Stimulated activated CD8-positive, alpha-beta memory T cell treated with anti-CD3 and anti-CD28 coated beads, Interleukin-15, amount 100 ng/mL, for 48 hours (primary cell): ENCODE data around the gene RAPSN.

ENCODE experiments used
- DNase-seq, 2 donors: peaks; one replicate each; pipeline ENCODE4 v3.0.0-alpha.2; 2020; ENCODE audit warnings: low read depth in 2 of 2

Gene RAPSN

GRCh38 chr11:47434011-47434786 is 14.7 kb downstream of the RAPSN start:
- DNase-seq, result no peak

- no peak for DNase-seq
Measured at GRCh38 chr11:47433157-47433556, 15.8 kb downstream of the RAPSN start.

- DNase-seq, result no peak
Measured at GRCh38 chr11:47431356-47432083, 17.4 kb downstream of the RAPSN start.

- DNase-seq, result no peak
Measured at GRCh38 chr11:47430524-47430923, 18.4 kb downstream of the RAPSN start.

GRCh38 chr11:47426062-47426956 is 22.6 kb downstream of the RAPSN start, which contains the start of gene PSMC3:
PSMC3 (minus strand) TSS chr11:47426439; CDS start chr11:47426279, 160 bp downstream.
- peak; percentile 97 to 98 for DNase-seq

GRCh38 chr11:47425611-47426010 is 23.3 kb downstream of the RAPSN start:
- DNase-seq, result no peak

- DNase-seq, result no peak
Measured at GRCh38 chr11:47418454-47419259, 30.3 kb downstream of the RAPSN start.

- no peak for DNase-seq
Measured at GRCh38 chr11:47417712-47418111, 31.2 kb downstream of the RAPSN start.

- DNase-seq, result no peak
Measured at GRCh38 chr11:47415949-47416472, 32.9 kb downstream of the RAPSN start.

- no peak for DNase-seq
Measured at GRCh38 chr11:47415091-47415854, 33.7 kb downstream of the RAPSN start.

GRCh38 chr11:47414685-47415070 is 34.3 kb downstream of the RAPSN start:
- DNase-seq, result no peak

- DNase-seq, result no peak
Measured at GRCh38 chr11:47413908-47414684, 34.8 kb downstream of the RAPSN start.

- DNase-seq, result no peak
Measured at GRCh38 chr11:47413351-47413750, 35.6 kb downstream of the RAPSN start.

GRCh38 chr11:47411884-47412746 is 36.8 kb downstream of the RAPSN start:
- DNase-seq, result peak in 1 of 2 donors; percentile 38

GRCh38 chr11:47410370-47411264 is 38.3 kb downstream of the RAPSN start:
- DNase-seq, result no peak

GRCh38 chr11:47409440-47410369 is 39.2 kb downstream of the RAPSN start:
- no peak for DNase-seq
